ENCODE results near the gene C10orf62. TPM values are rescaled to one million over a fixed set of nuclear protein-coding genes. Genes with fewer than 3 reads are reported as not detected.
A peak's percentile ranks its signal among the peaks of the same experiment; 100 is the strongest.

Gene C10orf62
- total RNA-seq, 1 experiment from 2014 or later = 0.11 TPM

- no peak for DNase-seq (ENCODE audit: low read depth)
Observed at GRCh38 chr10:97584798-97585438, 4.6 kb upstream of the C10orf62 start.

- no peak for DNase-seq (ENCODE audit: low read depth)
Observed at GRCh38 chr10:97585439-97585811, 4.1 kb upstream of the C10orf62 start.

- no peak for DNase-seq (ENCODE audit: low read depth)
Observed at GRCh38 chr10:97587183-97587582, 2.3 kb upstream of the C10orf62 start.

- DNase-seq (ENCODE audit: low read depth) = no peak
Observed at GRCh38 chr10:97590082-97590747, 694 bp downstream of the C10orf62 start.

GRCh38 chr10:97590748-97591495 lies 1.4 kb downstream of the C10orf62 start:
- no peak for DNase-seq (ENCODE audit: low read depth)

GRCh38 chr10:97593421-97593820 lies 3.9 kb downstream of the C10orf62 start:
- DNase-seq (ENCODE audit: low read depth) = no peak

GRCh38 chr10:97596101-97597082 lies 6.9 kb downstream of the C10orf62 start:
- DNase-seq (ENCODE audit: low read depth) = peak; percentile 88

- DNase-seq (ENCODE audit: low read depth) = no peak
Observed at GRCh38 chr10:97597778-97598177, 8.3 kb downstream of the C10orf62 start.

- DNase-seq (ENCODE audit: low read depth) = no peak
Observed at GRCh38 chr10:97598407-97599271, 9.1 kb downstream of the C10orf62 start.

- no peak for DNase-seq (ENCODE audit: low read depth)
Observed at GRCh38 chr10:97599272-97599619, 9.7 kb downstream of the C10orf62 start.

- no peak for DNase-seq (ENCODE audit: low read depth)
Observed at GRCh38 chr10:97600616-97601015, 11.1 kb downstream of the C10orf62 start.

- DNase-seq (ENCODE audit: low read depth) = no peak
Observed at GRCh38 chr10:97601268-97602215, 12.0 kb downstream of the C10orf62 start.

GRCh38 chr10:97607095-97607636 lies 17.6 kb downstream of the C10orf62 start:
- DNase-seq (ENCODE audit: low read depth) = no peak

- DNase-seq (ENCODE audit: low read depth) = no peak
Observed at GRCh38 chr10:97608991-97609561, 19.6 kb downstream of the C10orf62 start.

- DNase-seq (ENCODE audit: low read depth) = no peak
Observed at GRCh38 chr10:97611473-97611872, 22.0 kb downstream of the C10orf62 start.

- DNase-seq (ENCODE audit: low read depth) = peak; percentile 71
Observed at GRCh38 chr10:97612386-97612785, 22.9 kb downstream of the C10orf62 start.

- no peak for DNase-seq (ENCODE audit: low read depth)
Observed at GRCh38 chr10:97618285-97618684, 28.8 kb downstream of the C10orf62 start.

- DNase-seq (ENCODE audit: low read depth) = no peak
Observed at GRCh38 chr10:97618733-97619132, 29.2 kb downstream of the C10orf62 start.

GRCh38 chr10:97623277-97623676 lies 33.8 kb downstream of the C10orf62 start:
- no peak for DNase-seq (ENCODE audit: low read depth)
